ENCODE data around the gene HOXB1.

- TF ChIP-seq CTCF (IDR thresholded peaks at IDR 0.05 in 8 of 11, conservative IDR thresholded peaks at IDR 0.05 in 3 of 11) = no peak
- TF ChIP-seq POLR2A (IDR thresholded peaks at IDR 0.05) = no peak
- TF ChIP-seq POLR2AphosphoS5 (IDR thresholded peaks at IDR 0.05) = no peak
Observed at GRCh38 chr17:48491527-48492273, 39.1 kb downstream of the HOXB1 start.

All from spleen (tissue), 7 donors.